Neural progenitor cell (in vitro differentiated cells): ENCODE measurements around the gene GOLGA6L10. TPM values are rescaled to one million over a fixed set of nuclear protein-coding genes. Genes with fewer than 3 reads are reported as not detected.
A peak's percentile ranks its signal among the peaks of the same experiment; 100 is the strongest.
"Not testable (repeated sequence)": the region's sequence is repeated elsewhere in the genome, so short reads cannot be mapped to it uniquely, and the experiment has no call there.

Experiments used
- DNase-seq: peaks from one replicate; pipeline ENCODE4 v3.0.0-alpha.2; 2016; ENCODE audit warnings: low spot score
- H2AFZ ChIP-seq: fragments of 200-600 bp; sonication (generic); replicated peaks from 2 replicates; pipeline ENCODE4 v1.6.1; 2016; ENCODE audit warnings: antibody characterized with exemption
- H3F3A ChIP-seq: fragments of 200-600 bp; sonication (generic); 2 replicates; pipeline ENCODE4 v1.6.1; 2016; ENCODE audit warnings: antibody characterized with exemption, low read depth
- H3K27ac ChIP-seq: fragments of 200-600 bp; sonication (generic); 2 replicates; pipeline ENCODE4 v1.5.1; 2016; ENCODE audit warnings: mild to moderate bottlenecking
- H3K27me3 ChIP-seq: fragments of 200-600 bp; sonication (generic); 2 replicates; pipeline ENCODE4 v1.6.1; 2016; ENCODE audit warnings: mild to moderate bottlenecking, moderate library complexity
- H3K36me3 ChIP-seq: fragments of 200-600 bp; sonication (generic); 2 replicates; pipeline ENCODE4 v1.5.1; 2016
- H3K4me1 ChIP-seq: fragments of 200-600 bp; sonication (generic); 2 replicates; pipeline ENCODE4 v1.6.1; 2016; ENCODE audit warnings: mixed run types
- H3K4me2 ChIP-seq: fragments of 200-600 bp; sonication (generic); 2 replicates; pipeline ENCODE4 v1.6.1; 2016
- H3K4me3 ChIP-seq: fragments of 200-600 bp; sonication (generic); 2 replicates; pipeline ENCODE4 v1.5.1; 2016
- H3K79me2 ChIP-seq: fragments of 200-600 bp; sonication (generic); 2 replicates; pipeline ENCODE4 v1.6.1; 2016; ENCODE audit warnings: low read depth
- H3K9ac ChIP-seq: fragments of 200-600 bp; sonication (generic); 2 replicates; pipeline ENCODE4 v1.6.1; 2016
- H3K9me3 ChIP-seq: fragments of 200-600 bp; sonication (generic); 2 replicates; pipeline ENCODE4 v1.5.1; 2016; ENCODE audit warnings: low read depth
- H4K20me1 ChIP-seq: fragments of 200-600 bp; sonication (generic); 2 replicates; pipeline ENCODE4 v1.6.1; 2016; ENCODE audit warnings: low read depth
- H3K27ac Mint-ChIP-seq: 3 replicates; pipeline ENCODE4 v1.8.0; 2021; ENCODE audit warnings: mixed read lengths
- H3K27me3 Mint-ChIP-seq: 2 replicates; pipeline ENCODE4 v1.8.0; 2022; ENCODE audit warnings: low read depth, mild to moderate bottlenecking, inconsistent platforms, moderate library complexity, mixed read lengths; ENCODE audit not compliant: insufficient read depth
- H3K36me3 Mint-ChIP-seq: 3 replicates; pipeline ENCODE4 v1.8.0; 2021; ENCODE audit warnings: mixed read lengths
- H3K4me1 Mint-ChIP-seq: 3 replicates; pipeline ENCODE4 v1.8.0; 2021; ENCODE audit warnings: mixed read lengths
- H3K4me3 Mint-ChIP-seq: 3 replicates; pipeline ENCODE4 v1.8.0; 2021; ENCODE audit warnings: mild to moderate bottlenecking, moderate library complexity, mixed read lengths
- H3K9me3 Mint-ChIP-seq: 3 replicates; pipeline ENCODE4 v1.8.0; 2020; ENCODE audit warnings: mixed read lengths
- CTCF ChIP-seq: fragments of 200-600 bp; sonication (generic); IDR thresholded peaks from 2 replicates; pipeline ENCODE4 v1.5.1; 2017; ENCODE audit warnings: antibody characterized with exemption, mild to moderate bottlenecking
- EZH2 ChIP-seq: fragments of 200-600 bp; sonication (generic); IDR thresholded peaks from 2 replicates; pipeline ENCODE4 v1.6.1; 2017; ENCODE audit warnings: antibody characterized with exemption, mild to moderate bottlenecking, moderate library complexity
- EZH2phosphoT487 ChIP-seq: fragments of 200-600 bp; sonication (generic); IDR thresholded peaks from 2 replicates; pipeline ENCODE4 v1.6.1; 2017; ENCODE audit warnings: antibody characterized with exemption
- total RNA-seq: library from RNA; depleted of rRNA; stranded (reverse); fragments of >200 nt; gene quantifications from 2 replicates; pipeline ENCODE4 v1.2.3, GENCODE V29; 2015; ENCODE audit warnings: low replicate concordance

The GOLGA6L10 gene
- total RNA-seq, 1 donor from 2014 or later = 1.3 TPM

DNA sequence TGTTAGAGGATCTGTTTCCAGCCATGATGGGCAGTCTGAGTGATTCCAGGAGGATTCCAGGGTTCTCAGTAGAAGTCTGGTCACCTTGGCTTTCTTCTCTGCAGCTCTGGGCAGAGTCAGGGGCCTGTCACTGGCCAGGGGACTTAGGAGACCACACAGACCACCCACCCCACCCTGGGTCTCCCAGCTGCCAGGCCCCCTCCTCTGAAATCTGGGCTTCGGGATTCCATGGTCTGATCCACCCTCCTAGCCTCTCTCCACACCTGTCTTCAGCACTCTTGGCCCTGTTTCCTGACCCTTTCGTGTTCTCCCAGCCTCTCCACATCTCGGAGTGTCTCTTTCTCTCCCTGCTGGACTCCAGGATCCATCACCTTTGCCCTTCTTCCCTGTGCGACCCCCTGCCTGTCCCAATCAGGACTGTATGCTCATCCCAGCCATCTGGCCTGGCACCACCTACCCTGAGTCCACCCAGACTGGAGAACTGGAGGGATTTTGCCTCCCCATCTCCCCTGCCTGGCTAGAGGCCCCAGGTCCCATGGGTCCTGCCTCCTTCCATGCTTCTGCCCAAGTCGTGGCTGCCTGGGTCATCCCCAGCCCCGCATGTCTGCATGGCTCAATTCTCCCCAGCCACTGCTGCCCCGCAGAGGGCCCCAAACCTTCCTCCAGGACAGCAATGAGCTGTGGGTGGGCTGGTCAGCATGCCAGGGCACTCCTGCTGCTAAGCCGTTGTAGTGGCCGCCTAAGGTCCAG, 34.3 kb downstream of the GOLGA6L10 start:
- Histone ChIP-seq H3K79me2 (no peaks in the 10 kb centered on the region), H4K20me1 (no peaks in the 10 kb centered on the region), H3K27me3 (no peaks in the 10 kb centered on the region), H3F3A (no peaks in the 10 kb centered on the region), H3K4me3 (no peak overlapping the region), H3K4me2 (no peak overlapping the region), H3K9me3 (no peaks in the 10 kb centered on the region), H2AFZ (no peak overlapping the region), H3K9ac (no peak overlapping the region), H3K4me1 (no peaks in the 10 kb centered on the region), H3K27ac (no peak overlapping the region), H3K36me3 (no peaks in the 10 kb centered on the region)
- TF ChIP-seq EZH2phosphoT487 = no peak
- TF ChIP-seq EZH2 = no peak
- no peak for TF ChIP-seq CTCF
- no peak for DNase-seq
- H3K27ac Mint-ChIP-seq = peak overlapping the region; percentile 63
- peaks cover 16% of the 10 kb centered on the region for H3K9me3 Mint-ChIP-seq
- H3K4me1 Mint-ChIP-seq = no peaks in the 10 kb centered on the region
- no peak overlapping the region for H3K4me3 Mint-ChIP-seq
- peaks cover 4% of the 10 kb centered on the region for H3K27me3 Mint-ChIP-seq
- no peaks in the 10 kb centered on the region for H3K36me3 Mint-ChIP-seq

GRCh38 chr15:82313951-82314768, 35.1 kb downstream of the GOLGA6L10 start:
- not testable (repeated sequence) for H3K27ac ChIP-seq, H3K27me3 Mint-ChIP-seq, H3F3A ChIP-seq, H3K27me3 ChIP-seq, H3K9ac ChIP-seq, H3K4me3 Mint-ChIP-seq, H3K4me2 ChIP-seq, H3K4me1 Mint-ChIP-seq, H3K4me3 ChIP-seq, H3K9me3 ChIP-seq, H3K27ac Mint-ChIP-seq, H2AFZ ChIP-seq, H3K36me3 Mint-ChIP-seq, H4K20me1 ChIP-seq, H3K36me3 ChIP-seq, DNase-seq, H3K79me2 ChIP-seq, H3K4me1 ChIP-seq
- peaks cover 16% of the 10 kb centered on the region for H3K9me3 Mint-ChIP-seq

GRCh38 chr15:82313446-82313845, 35.8 kb downstream of the GOLGA6L10 start:
- Histone ChIP-seq H3K9me3 (no peaks in the 10 kb centered on the region), H3K79me2 (no peaks in the 10 kb centered on the region), H3K27ac (no peak overlapping the region), H3K36me3 (no peaks in the 10 kb centered on the region), H3K4me2 (no peak overlapping the region), H3K4me1 (no peaks in the 10 kb centered on the region), H2AFZ (no peak overlapping the region), H4K20me1 (no peaks in the 10 kb centered on the region), H3K27me3 (no peaks in the 10 kb centered on the region), H3K4me3 (no peak overlapping the region), H3F3A (no peaks in the 10 kb centered on the region), H3K9ac (no peak overlapping the region)
- Mint-ChIP-seq H3K4me3 (no peak overlapping the region), H3K36me3 (no peaks in the 10 kb centered on the region), H3K27me3 (peaks cover 4% of the 10 kb centered on the region), H3K4me1 (no peaks in the 10 kb centered on the region), H3K9me3 (peaks cover 16% of the 10 kb centered on the region), H3K27ac (no peak overlapping the region)
- no peak for DNase-seq
- TF ChIP-seq EZH2 (no peak), EZH2phosphoT487 (no peak), CTCF (no peak)
